GM19452 (cell line): ENCODE results near the gene CHSY1.

Experiments
- ATAC-seq: cut with Tn5 transposase; IDR thresholded peaks from one replicate; pipeline ENCODE4 v1.9.1; 2021; ENCODE audit not compliant: unreplicated experiment

Gene CHSY1

DNA sequence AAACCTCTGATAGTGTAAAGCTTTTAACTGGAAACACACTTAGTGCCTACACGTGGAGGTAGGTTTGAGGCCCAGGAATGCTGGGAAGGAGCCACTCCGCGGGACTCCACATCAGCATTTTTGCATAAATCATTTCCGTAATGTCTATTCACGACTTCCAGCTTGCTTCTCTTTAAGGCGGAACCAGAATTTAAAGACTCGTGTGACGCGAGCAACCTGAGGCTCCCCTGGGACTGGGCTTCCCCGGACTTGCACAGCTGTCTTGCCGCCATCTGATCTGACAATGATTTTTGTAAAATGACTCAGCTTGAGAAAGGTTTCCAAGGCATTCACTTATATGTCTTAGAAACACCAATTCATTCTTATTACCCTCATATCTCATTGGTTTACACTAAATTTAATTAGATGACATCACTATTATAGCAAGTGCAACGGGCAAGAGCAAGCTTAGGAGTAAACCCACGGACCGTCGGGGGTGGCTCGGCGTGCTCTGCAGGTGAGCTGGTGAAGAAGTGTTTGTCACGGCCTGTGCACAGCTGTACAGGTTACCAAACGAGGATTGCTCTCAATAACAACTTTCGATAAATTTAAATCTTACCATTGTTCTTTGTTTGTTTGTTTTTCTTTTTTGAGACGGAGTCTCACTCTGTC lies 95.2 kb downstream of the CHSY1 start:
- ATAC-seq, result peak; percentile 88

GRCh38 chr15:101156061-101156460 lies 95.8 kb downstream of the CHSY1 start:
- ATAC-seq, result no peak

GRCh38 chr15:101153801-101154656 lies 97.8 kb downstream of the CHSY1 start:
- no peak for ATAC-seq

DNA sequence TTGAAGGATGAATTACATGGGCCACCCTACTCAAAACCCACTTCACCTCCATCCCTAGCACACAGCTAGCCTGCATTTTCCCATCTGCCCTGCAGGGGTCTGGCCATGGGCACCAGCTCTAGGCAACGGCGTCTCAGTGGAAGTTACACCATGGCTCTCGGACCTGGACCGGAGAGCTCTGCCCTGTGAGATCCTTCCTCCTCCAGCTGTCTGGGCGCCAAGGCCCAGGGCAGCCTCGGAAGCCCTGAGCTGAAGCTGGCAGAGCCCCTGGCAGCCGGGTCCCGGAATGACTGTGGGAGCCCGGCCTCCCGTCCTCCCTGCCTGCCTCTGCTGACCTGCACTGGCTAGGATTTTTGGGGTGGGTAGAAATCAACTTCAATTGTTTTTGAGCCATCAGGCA lies 98.9 kb downstream of the CHSY1 start:
- ATAC-seq, result no peak

- no peak for ATAC-seq
Observed at GRCh38 chr15:101151288-101151687, 100.6 kb downstream of the CHSY1 start.

- no peak for ATAC-seq
Observed at GRCh38 chr15:101150723-101151040, 101.2 kb downstream of the CHSY1 start.

DNA sequence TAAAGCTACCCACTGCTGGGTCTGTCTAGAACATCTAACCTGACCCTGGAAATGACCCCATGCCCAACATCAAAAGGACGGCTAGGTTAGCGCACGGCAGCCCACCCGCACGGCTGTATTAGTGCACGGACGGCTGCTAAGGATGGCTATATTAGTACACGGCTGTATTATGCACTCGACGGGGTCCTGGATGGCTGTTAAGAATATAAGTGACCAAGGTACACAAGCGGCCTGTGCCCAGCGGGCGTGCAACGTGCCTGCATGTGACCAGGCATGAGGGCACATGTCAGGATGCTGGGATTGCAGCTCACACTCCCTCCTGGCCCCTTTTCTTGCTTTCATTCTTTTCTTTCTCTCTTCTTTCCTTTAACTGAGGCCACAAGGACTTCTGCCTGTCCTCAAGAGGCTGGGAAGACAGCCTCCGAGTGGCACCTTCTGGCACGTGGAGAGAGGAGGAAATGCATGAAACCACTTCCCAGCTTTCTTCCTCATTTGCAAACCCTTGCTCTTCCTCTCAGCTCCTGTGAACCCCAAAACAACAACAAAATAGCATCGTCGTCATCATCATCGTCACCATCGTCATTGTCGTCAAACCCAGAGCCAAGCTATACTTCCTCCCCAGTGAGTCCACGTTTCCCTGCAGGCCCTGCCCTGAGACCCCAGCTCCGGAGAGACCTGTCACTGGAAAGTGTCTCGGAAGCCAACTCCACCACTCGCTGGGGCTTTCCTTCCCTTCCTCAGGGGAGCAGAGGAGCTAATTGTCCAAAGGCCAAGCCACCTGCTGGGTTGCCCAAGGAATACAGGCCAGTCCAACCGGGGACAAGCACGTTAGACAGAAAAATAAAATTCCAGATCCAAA lies 101.8 kb downstream of the CHSY1 start:
- no peak for ATAC-seq

GRCh38 chr15:101148881-101149664 lies 102.8 kb downstream of the CHSY1 start:
- ATAC-seq, result no peak

- ATAC-seq, result no peak
Observed at GRCh38 chr15:101148166-101148880, 103.5 kb downstream of the CHSY1 start.

DNA sequence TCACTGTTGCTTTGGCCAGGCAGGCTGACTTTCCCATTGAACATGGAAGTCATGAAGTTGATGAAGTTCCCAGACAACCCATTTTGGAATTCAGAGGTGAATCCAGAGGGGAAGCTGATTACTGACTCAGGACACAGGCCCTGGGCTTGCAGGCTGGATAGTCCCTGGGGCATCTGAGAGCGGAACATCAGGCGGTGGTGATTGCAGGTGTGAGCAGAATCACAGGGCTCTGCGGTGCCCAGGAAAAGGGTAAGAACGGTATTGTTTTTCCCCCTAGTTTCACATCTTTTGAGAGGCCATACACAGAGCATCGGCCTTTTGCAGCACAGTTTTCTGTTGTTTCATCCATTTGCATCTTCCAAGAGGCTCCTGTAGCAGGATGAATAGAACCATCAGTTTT lies 104.7 kb downstream of the CHSY1 start:
- ATAC-seq, result no peak

DNA sequence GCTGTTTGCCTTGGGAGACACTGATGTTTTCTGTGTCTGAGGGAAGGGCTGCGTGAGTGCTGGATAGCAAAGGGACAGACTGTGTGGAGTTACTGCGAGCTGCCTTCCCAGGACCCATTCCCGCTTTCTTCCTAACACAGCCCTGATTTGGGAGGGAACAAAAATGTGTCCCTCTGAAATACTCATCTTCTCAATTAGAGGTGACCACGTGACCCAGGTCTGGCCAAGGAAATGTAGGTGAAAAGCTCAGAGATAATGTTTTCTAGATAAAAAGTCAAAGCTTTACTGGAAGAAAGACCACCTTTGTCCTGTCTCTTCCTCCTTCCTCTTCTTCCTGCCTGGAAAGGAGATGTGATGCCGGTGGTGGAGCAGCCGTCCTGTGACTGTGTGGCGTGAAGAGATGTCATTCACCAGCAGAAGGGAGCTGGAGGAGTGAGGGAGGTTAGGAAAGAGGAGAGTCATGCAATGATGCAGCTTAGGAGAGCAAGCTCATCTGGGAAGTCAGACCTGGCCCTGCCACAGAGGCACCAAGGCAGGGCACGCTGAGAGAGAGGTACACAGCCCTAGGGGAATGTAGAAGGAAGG lies 105.6 kb downstream of the CHSY1 start:
- ATAC-seq, result no peak

GRCh38 chr15:101145362-101145761 lies 106.5 kb downstream of the CHSY1 start:
- no peak for ATAC-seq

DNA sequence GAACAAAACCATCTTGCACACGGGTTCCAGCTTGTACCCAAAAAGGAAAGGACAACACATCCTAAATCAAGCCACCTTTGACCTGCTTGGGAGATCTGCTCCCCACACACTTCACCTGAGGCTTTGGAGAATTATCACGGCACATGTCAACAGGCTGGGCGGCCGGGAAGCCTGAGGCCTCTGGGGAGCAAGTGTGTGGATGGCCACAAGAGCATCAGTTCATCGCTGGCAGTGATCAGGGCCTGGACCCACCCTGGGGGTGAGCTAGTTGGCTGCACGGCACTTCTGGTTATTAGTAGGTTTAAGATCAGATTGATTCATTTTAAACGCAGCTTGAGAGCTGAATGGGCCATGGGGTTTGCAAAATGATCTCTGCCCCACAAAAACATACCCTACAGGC lies 108.5 kb downstream of the CHSY1 start:
- no peak for ATAC-seq

DNA sequence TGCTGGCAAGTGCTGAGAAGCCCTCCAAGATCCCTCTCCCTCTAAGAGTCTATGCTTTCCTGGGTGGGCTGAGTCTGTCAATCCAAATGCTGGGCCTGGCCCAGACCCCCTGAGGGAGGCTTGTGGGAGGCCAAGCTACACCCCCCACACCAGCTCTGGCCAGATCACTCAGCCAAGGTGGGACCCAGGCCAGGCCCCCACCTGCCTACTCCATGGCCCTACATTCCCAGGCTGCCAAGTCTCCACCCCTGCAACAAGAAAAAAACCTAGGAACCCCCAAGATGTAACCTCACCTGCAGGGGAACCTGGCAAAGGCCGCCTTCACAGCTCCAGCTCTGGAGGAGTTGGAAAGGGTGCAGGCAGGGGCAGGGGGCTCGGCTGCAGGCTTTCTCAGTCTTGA lies 109.1 kb downstream of the CHSY1 start:
- no peak for ATAC-seq

- ATAC-seq, result no peak
Observed at GRCh38 chr15:101141926-101142527, 109.8 kb downstream of the CHSY1 start.

DNA sequence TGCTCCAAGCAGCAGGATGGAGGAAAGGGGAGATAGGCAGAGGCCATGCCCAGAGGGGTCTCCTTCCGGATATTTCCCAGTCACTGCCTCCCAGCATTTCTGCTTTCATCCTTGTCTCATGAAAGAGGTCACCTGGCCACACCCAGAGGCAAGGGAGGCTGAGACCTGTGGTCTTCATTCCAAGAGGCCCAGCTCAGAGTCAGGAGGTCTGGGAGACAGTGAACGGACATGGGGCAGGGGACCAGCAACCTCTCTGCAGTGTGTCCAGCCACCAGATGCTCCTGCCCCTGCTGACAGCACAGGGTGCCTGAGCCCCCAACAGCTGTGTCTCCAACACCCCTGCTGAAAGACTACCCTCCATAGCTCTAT lies 111.2 kb downstream of the CHSY1 start:
- ATAC-seq, result no peak

GRCh38 chr15:101139986-101140696 lies 111.7 kb downstream of the CHSY1 start:
- no peak for ATAC-seq

- ATAC-seq, result peak; percentile 50
Observed at GRCh38 chr15:101138913-101139880, 112.7 kb downstream of the CHSY1 start.
